HepG2 (cell line): ENCODE data around the gene SLC48A1. TPM values are rescaled to one million over a fixed set of nuclear protein-coding genes. Genes with fewer than 3 reads are reported as not detected.

Experiments used
- ATAC-seq: fragments of 200-7000 bp; cut with Tn5 transposase; 3 replicates; pipeline ENCODE4 v1.9.1; 2020; ENCODE audit warnings: mild to moderate bottlenecking, moderate library complexity
- BruUV-seq: library from RNA; stranded (reverse); fragments of 400-500 nt; replicated peaks from 2 replicates; lab custom pipeline; 2021; lab: Mats Ljungman, UMichigan
- CTCF ChIA-PET: fragments of 300-600 bp; formaldehyde crosslinking; extraction: SDS; loops from one replicate; lab custom pipeline; 2021; ENCODE audit warnings: low total read pairs, inconsistent platforms, low intra/inter-chr PET ratio; lab: Yijun Ruan, JAX
- POLR2A ChIA-PET: fragments of 350-600 bp; sonication (Branson Sonifier 250); formaldehyde crosslinking; loops from one replicate; lab custom pipeline; 2020; ENCODE audit warnings: antibody characterized with exemption, inconsistent platforms; lab: Yijun Ruan, JAX
- DNase-seq: peaks from one replicate; pipeline ENCODE4 v3.0.0-alpha.2; 2015; ENCODE audit warnings: low spot score
- FAIRE-seq: peaks from 3 replicates; lab custom pipeline; 2011; peaks lifted over from hg19 to GRCh38; lab: Jason Lieb, UNC
- H2AFZ ChIP-seq: one replicate; pipeline ENCODE4 v1.6.1; 2011; ENCODE audit warnings: low read length, inconsistent platforms
- H3K27ac ChIP-seq: fragments of 300-600 bp; 3 replicates; pipeline ENCODE4 v1.8.0; 2011; ENCODE audit warnings: mixed run types, mild to moderate bottlenecking, mixed read lengths, low read length, inconsistent platforms; ENCODE audit not compliant: insufficient read depth; ENCODE audit errors: extremely low read length
- H3K27me3 ChIP-seq, 2 experiments: fragments of 200-600 bp in 1 of 2; 2 replicates in 1 of 2; 3 replicates in 1 of 2; pipeline versions ENCODE4 v1.6.0 to v1.8.0; 2011; ENCODE audit warnings: low read length in 2 of 2, mild to moderate bottlenecking in 2 of 2, moderate library complexity in 2 of 2, inconsistent platforms in 1 of 2; ENCODE audit not compliant: insufficient read depth in 2 of 2, control insufficient read depth in 1 of 2
- H3K36me3 ChIP-seq, 2 experiments: fragments of 200-600 bp in 1 of 2; replicated peaks in 1 of 2; 2 replicates in 1 of 2; 3 replicates in 1 of 2; pipeline versions ENCODE4 v1.5.1 to v1.8.0; 2011; ENCODE audit warnings: low read length in 2 of 2, inconsistent platforms in 1 of 2; ENCODE audit not compliant: insufficient read depth in 2 of 2, control insufficient read depth in 1 of 2
- H3K4me1 ChIP-seq: 2 replicates; pipeline ENCODE4 v1.5.1; 2012; ENCODE audit warnings: low read length, inconsistent platforms; ENCODE audit not compliant: insufficient read depth
- H3K4me2 ChIP-seq: 2 replicates; pipeline ENCODE4 v1.6.0; 2011; ENCODE audit warnings: low read depth, low read length, inconsistent platforms
- H3K4me3 ChIP-seq, 3 experiments: fragments of 200-600 bp in 1 of 3; sonication (generic), shearing (Covaris generic) in 1 of 3; replicated peaks in 1 of 3; 2 replicates each; pipeline ENCODE4 v1.5.1; 2011 to 2016; ENCODE audit warnings: low read length in 3 of 3, inconsistent platforms in 2 of 3, low read depth in 2 of 3, mild to moderate bottlenecking in 2 of 3, control low read depth in 1 of 3, mixed read lengths in 1 of 3; ENCODE audit not compliant: insufficient read depth in 1 of 3
- H3K79me2 ChIP-seq: one replicate; pipeline ENCODE4 v1.6.1; 2011; ENCODE audit warnings: low read length, inconsistent platforms; ENCODE audit not compliant: insufficient read depth
- H3K9ac ChIP-seq: 2 replicates; pipeline ENCODE4 v1.6.0; 2011; ENCODE audit warnings: mild to moderate bottlenecking, low read depth, low read length, inconsistent platforms; ENCODE audit not compliant: insufficient read depth
- H3K9me3 ChIP-seq: 2 replicates; pipeline ENCODE4 v1.5.1; 2012; ENCODE audit warnings: mild to moderate bottlenecking, low read length
- H4K20me1 ChIP-seq: 2 replicates; pipeline ENCODE4 v1.6.0; 2011; ENCODE audit warnings: inconsistent platforms, mild to moderate bottlenecking, low read length, moderate library complexity; ENCODE audit not compliant: insufficient read depth
- AGO2 ChIP-seq: fragments of 200-400 bp; formaldehyde crosslinking; optimal IDR thresholded peaks from 2 replicates; pipeline ENCODE3; 2017; ENCODE audit warnings: mild to moderate bottlenecking, low read depth, low read length, moderate library complexity
- ARNT ChIP-seq: fragments of 450-650 bp; IDR thresholded peaks from 2 replicates; pipeline ENCODE4 v1.6.1; 2017
- IRF2 ChIP-seq: IDR thresholded peaks from 2 replicates; pipeline ENCODE4 v1.6.1; 2018; ENCODE audit warnings: missing genetic modification reagents, missing compliant biosample characterization
- KAT2B ChIP-seq: fragments of 150-350 bp; IDR thresholded peaks from 2 replicates; pipeline ENCODE4 v1.6.1; 2014; ENCODE audit warnings: low read depth, low read length, borderline replicate concordance
- NFIC ChIP-seq: IDR thresholded peaks from 2 replicates; pipeline ENCODE4 v1.6.1; 2012; ENCODE audit warnings: mild to moderate bottlenecking, low read length, inconsistent platforms
- PRMT3 ChIP-seq: sonication (generic); formaldehyde crosslinking; IDR thresholded peaks from 2 replicates; pipeline ENCODE4 v1.8.1; 2022; ENCODE audit warnings: low read depth, mild to moderate bottlenecking, moderate library complexity, missing genetic modification reagents, borderline replicate concordance
- RCOR2 ChIP-seq: IDR thresholded peaks from 2 replicates; pipeline ENCODE4 v1.6.1; 2016; ENCODE audit warnings: missing biosample characterization, missing genetic modification reagents
- TBP ChIP-seq: sonication (generic); formaldehyde crosslinking; IDR thresholded peaks from 2 replicates; pipeline ENCODE4 v1.5.0; 2020; ENCODE audit warnings: missing genetic modification reagents
- ZNF17 ChIP-seq: sonication (generic); formaldehyde crosslinking; IDR thresholded peaks from 2 replicates; pipeline ENCODE4 v1.5.0; 2020; ENCODE audit warnings: mild to moderate bottlenecking, missing genetic modification reagents
- WGBS: methylation state at CpG from one replicate; pipeline ENCODE4 v1.1.6; 2017; ENCODE audit warnings: low lambda C conversion rate; 5-methylcytosine and 5-hydroxymethylcytosine counted together
- in situ Hi-C: cut with HindIII; loops from 2 replicates; pipeline ENCODE4 v1.10.0; 2017; ENCODE audit warnings: low pct_unique_long_range_greater_than_20kb; ENCODE audit not compliant: extremely low pct_ligation_motif_present
- intact Hi-C: fragments of 100-400 bp; cut with micrococcal nuclease; formaldehyde crosslinking; loops from one replicate; pipeline ENCODE4 v1.10.0; 2022; ENCODE audit not compliant: unreplicated experiment
- polyA plus RNA-seq, 8 experiments: library from polyadenylated mRNA; depleted of rRNA in 3 of 8; stranded (reverse) in 7 of 8; unstranded in 1 of 8; fragments of >200 nt; fragmentation: Illumina TruSeq in 4 of 8; extraction: Trizol in 4 of 8; gene quantifications; 2 replicates each; pipeline versions ENCODE4 v1.2.1 to v1.2.3, GENCODE V29; 2011 to 2016; ENCODE audit warnings: low read depth in 4 of 8, missing spikeins in 1 of 8, mixed read lengths in 1 of 8; ENCODE audit not compliant: insufficient read depth in 1 of 8
- total RNA-seq, 5 experiments: library from RNA; depleted of rRNA; stranded (reverse); fragments of >200 nt; fragmentation: Illumina TruSeq; extraction: Trizol; gene quantifications; 2 replicates each; pipeline ENCODE4 v1.2.3, GENCODE V29; 2016; ENCODE audit warnings: low read depth in 1 of 5
- TF ChIP-seq, protein P1 (sequence below): sonication (generic); formaldehyde crosslinking; IDR thresholded peaks from 2 replicates; pipeline ENCODE4 v1.4.0; 2020; ENCODE audit warnings: missing genetic modification reagents
- TF ChIP-seq, protein P2 (sequence below): sonication (generic); formaldehyde crosslinking; IDR thresholded peaks from 2 replicates; pipeline ENCODE4 v1.4.0; 2020; ENCODE audit warnings: missing genetic modification reagents
- TF ChIP-seq, protein P3 (sequence below): sonication (generic); formaldehyde crosslinking; conservative IDR thresholded peaks from 2 replicates; pipeline ENCODE4 v1.8.0; 2022; ENCODE audit warnings: mild to moderate bottlenecking, moderate library complexity, missing genetic modification reagents

The SLC48A1 gene
- total and polyA plus RNA-seq, 2 of the 13 experiments (the other 11 are each of a cell fraction or from before 2014, with no cell fraction given) = 2.2 to 3.7 TPM

DNA sequence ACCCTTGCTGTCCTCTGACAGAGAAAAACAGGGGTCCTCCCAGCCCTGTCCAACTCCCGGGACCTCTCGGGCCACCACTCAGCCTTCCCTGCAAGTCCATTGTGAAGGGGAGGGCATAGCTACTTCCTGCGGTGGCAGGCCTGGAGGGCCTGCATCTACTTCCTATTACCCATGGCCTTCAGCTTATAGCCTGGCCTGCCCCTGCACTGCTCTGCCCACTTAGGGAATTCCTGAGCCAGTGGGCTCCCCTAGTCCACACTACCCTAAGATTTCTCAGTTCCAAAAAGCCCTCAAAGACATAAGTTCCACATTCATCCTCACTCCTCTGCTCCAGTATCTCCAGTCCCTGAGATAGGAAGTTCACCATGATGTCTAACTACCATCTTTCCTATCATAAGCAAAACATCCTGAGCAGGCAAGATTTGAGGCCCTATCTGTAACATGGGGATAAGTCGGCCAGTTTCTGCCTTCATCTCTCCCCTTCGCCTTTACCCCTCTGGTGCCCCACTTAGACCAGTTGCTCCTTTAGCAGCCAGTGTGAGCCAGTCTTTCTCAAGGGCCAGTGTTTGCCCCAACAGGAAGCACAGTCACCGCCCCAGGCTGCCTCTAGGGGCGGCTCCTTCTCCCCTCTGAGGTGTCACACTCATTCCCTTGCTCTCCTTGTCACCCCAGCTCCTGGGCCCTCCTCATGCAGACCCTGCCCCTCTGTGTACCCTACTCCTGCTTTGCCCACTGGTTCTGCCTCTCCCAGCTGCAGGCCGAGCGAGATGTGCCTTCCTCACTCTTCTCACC lies 35.7 kb downstream of the SLC48A1 start:
- no TSS peak for BruUV-seq
- no peaks in the 10 kb centered on the region; a peak in 1 of 5 replicates for H3K36me3 ChIP-seq
- H4K20me1 ChIP-seq = no peaks in the 10 kb centered on the region
- intact Hi-C loops = no loop called here
- 0 out of 2 replicates have a peak, but pooled peaks cover 5% of the 10 kb centered on the region for H3K4me1 ChIP-seq
- H3K27ac ChIP-seq = no peak overlapping the region
- no peaks in the 10 kb centered on the region for H3K9me3 ChIP-seq
- POLR2A ChIA-PET = interaction anchor here (1.1 kb wide), 2 partner anchors 9 to 12 kb away, joined by 4 read pairs; no protein-coding TSS in a partner anchor
- no peak overlapping the region for H3K9ac ChIP-seq
- peak; percentile 28; the same call in 2 of the 3 replicates for ATAC-seq
- H3K4me2 ChIP-seq = no peak overlapping the region
- in situ Hi-C loops = no loop called here
- no peak overlapping the region for H2AFZ ChIP-seq
- WGBS = 93% methylated on average over 9 of the region's 9 CpGs
- DNase-seq = no peak
- no peak for FAIRE-seq
- peaks cover 1% of the 10 kb centered on the region for H3K79me2 ChIP-seq
- no peaks in the 10 kb centered on the region for H3K27me3 ChIP-seq
- H3K4me3 ChIP-seq = no peak overlapping the region
- CTCF ChIA-PET = no interaction called here
- TF ChIP-seq RCOR2 (CRISPR knock-in tag) = no peak
- no peak for TF ChIP-seq AGO2
- TF ChIP-seq NFIC = no peak
- TF ChIP-seq IRF2 (CRISPR knock-in tag) = no peak
- TF ChIP-seq ARNT = no peak
- no peak for TF ChIP-seq PRMT3 (CRISPR knock-in tag)
- TF ChIP-seq TBP (CRISPR knock-in tag) = no peak
- TF ChIP-seq ZNF17 = no peak
- TF ChIP-seq KAT2B = no peak
- TF ChIP-seq, protein P1, sequence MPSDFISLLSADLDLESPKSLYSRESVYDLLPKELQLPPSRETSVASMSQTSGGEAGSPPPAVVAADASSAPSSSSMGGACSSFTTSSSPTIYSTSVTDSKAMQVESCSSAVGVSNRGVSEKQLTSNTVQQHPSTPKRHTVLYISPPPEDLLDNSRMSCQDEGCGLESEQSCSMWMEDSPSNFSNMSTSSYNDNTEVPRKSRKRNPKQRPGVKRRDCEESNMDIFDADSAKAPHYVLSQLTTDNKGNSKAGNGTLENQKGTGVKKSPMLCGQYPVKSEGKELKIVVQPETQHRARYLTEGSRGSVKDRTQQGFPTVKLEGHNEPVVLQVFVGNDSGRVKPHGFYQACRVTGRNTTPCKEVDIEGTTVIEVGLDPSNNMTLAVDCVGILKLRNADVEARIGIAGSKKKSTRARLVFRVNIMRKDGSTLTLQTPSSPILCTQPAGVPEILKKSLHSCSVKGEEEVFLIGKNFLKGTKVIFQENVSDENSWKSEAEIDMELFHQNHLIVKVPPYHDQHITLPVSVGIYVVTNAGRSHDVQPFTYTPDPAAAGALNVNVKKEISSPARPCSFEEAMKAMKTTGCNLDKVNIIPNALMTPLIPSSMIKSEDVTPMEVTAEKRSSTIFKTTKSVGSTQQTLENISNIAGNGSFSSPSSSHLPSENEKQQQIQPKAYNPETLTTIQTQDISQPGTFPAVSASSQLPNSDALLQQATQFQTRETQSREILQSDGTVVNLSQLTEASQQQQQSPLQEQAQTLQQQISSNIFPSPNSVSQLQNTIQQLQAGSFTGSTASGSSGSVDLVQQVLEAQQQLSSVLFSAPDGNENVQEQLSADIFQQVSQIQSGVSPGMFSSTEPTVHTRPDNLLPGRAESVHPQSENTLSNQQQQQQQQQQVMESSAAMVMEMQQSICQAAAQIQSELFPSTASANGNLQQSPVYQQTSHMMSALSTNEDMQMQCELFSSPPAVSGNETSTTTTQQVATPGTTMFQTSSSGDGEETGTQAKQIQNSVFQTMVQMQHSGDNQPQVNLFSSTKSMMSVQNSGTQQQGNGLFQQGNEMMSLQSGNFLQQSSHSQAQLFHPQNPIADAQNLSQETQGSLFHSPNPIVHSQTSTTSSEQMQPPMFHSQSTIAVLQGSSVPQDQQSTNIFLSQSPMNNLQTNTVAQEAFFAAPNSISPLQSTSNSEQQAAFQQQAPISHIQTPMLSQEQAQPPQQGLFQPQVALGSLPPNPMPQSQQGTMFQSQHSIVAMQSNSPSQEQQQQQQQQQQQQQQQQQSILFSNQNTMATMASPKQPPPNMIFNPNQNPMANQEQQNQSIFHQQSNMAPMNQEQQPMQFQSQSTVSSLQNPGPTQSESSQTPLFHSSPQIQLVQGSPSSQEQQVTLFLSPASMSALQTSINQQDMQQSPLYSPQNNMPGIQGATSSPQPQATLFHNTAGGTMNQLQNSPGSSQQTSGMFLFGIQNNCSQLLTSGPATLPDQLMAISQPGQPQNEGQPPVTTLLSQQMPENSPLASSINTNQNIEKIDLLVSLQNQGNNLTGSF (CRISPR knock-in tag) = no peak
- TF ChIP-seq, protein P2, sequence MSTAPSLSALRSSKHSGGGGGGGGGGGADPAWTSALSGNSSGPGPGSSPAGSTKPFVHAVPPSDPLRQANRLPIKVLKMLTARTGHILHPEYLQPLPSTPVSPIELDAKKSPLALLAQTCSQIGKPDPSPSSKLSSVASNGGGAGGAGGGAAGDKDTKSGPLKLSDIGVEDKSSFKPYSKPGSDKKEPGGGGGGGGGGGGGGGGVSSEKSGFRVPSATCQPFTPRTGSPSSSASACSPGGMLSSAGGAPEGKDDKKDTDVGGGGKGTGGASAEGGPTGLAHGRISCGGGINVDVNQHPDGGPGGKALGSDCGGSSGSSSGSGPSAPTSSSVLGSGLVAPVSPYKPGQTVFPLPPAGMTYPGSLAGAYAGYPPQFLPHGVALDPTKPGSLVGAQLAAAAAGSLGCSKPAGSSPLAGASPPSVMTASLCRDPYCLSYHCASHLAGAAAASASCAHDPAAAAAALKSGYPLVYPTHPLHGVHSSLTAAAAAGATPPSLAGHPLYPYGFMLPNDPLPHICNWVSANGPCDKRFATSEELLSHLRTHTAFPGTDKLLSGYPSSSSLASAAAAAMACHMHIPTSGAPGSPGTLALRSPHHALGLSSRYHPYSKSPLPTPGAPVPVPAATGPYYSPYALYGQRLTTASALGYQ (CRISPR knock-in tag) = no peak
- TF ChIP-seq, protein P3, sequence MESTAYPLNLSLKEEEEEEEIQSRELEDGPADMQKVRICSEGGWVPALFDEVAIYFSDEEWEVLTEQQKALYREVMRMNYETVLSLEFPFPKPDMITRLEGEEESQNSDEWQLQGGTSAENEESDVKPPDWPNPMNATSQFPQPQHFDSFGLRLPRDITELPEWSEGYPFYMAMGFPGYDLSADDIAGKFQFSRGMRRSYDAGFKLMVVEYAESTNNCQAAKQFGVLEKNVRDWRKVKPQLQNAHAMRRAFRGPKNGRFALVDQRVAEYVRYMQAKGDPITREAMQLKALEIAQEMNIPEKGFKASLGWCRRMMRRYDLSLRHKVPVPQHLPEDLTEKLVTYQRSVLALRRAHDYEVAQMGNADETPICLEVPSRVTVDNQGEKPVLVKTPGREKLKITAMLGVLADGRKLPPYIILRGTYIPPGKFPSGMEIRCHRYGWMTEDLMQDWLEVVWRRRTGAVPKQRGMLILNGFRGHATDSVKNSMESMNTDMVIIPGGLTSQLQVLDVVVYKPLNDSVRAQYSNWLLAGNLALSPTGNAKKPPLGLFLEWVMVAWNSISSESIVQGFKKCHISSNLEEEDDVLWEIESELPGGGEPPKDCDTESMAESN (CRISPR knock-in tag) = no peak
